GM10248 (cell line): Measurements from ENCODE around the gene SHBG.
"Not testable (repeated sequence)": the region's sequence is repeated elsewhere in the genome, so short reads cannot be mapped to it uniquely, and the experiment has no call there.

ENCODE experiments used
- CTCF ChIA-PET: fragments of 300-600 bp; sonication (Branson Sonifier 250); formaldehyde crosslinking; extraction: SDS; loops from one replicate; lab custom pipeline; 2021; ENCODE audit warnings: antibody characterized with exemption; lab: Yijun Ruan, JAX
- POLR2A ChIA-PET: fragments of 350-650 bp; sonication (Branson Sonifier 250); formaldehyde crosslinking; extraction: SDS; loops from one replicate; lab custom pipeline; 2020; ENCODE audit warnings: antibody characterized with exemption; lab: Yijun Ruan, JAX
- DNase-seq: peaks from one replicate; pipeline ENCODE4 v3.0.0; 2012; ENCODE audit errors: extremely low spot score
- TF ChIP-seq, protein P1 (sequence below): IDR thresholded peaks from 2 replicates; pipeline ENCODE4 v1.5.1; 2012; ENCODE audit warnings: mild to moderate bottlenecking, low read depth; ENCODE audit errors: extremely low read depth, missing control alignments, control extremely low read depth

SHBG gene

DNA sequence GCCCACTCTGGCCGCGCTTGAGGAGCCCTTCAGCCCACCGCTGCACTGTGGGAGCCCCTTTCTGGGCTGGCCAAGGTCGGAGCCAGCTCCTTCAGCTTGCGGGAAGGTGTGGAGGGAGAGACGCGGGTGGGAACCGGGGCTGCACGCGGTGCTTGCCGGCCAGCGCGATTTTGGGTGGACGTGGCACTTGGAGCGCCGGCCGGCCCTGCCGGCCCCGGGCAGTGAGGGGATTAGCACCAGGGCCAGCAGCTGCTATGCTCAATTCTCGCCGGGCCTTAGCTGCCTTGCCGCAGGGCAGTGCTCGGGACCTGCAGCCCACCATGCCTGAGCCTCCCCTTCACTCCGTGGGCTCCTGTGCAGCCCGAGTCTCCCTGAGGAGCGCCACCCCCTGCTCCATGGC is 10.8 kb downstream of the SHBG start:
- ChIA-PET CTCF (interaction anchor here (1.4 to 4.5 kb wide), 4 partner anchors 8 to 46 kb away, joined by 4 to 37 read pairs (median 6); partner anchors contain the start of genes SHBG and TP53), POLR2A (interaction anchor here (0.8 kb wide), 1 partner anchor 11 kb away, joined by 3 read pairs; no protein-coding TSS in a partner anchor)
- TF ChIP-seq, protein P1, sequence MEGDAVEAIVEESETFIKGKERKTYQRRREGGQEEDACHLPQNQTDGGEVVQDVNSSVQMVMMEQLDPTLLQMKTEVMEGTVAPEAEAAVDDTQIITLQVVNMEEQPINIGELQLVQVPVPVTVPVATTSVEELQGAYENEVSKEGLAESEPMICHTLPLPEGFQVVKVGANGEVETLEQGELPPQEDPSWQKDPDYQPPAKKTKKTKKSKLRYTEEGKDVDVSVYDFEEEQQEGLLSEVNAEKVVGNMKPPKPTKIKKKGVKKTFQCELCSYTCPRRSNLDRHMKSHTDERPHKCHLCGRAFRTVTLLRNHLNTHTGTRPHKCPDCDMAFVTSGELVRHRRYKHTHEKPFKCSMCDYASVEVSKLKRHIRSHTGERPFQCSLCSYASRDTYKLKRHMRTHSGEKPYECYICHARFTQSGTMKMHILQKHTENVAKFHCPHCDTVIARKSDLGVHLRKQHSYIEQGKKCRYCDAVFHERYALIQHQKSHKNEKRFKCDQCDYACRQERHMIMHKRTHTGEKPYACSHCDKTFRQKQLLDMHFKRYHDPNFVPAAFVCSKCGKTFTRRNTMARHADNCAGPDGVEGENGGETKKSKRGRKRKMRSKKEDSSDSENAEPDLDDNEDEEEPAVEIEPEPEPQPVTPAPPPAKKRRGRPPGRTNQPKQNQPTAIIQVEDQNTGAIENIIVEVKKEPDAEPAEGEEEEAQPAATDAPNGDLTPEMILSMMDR = no peak
- DNase-seq = no peak

DNA sequence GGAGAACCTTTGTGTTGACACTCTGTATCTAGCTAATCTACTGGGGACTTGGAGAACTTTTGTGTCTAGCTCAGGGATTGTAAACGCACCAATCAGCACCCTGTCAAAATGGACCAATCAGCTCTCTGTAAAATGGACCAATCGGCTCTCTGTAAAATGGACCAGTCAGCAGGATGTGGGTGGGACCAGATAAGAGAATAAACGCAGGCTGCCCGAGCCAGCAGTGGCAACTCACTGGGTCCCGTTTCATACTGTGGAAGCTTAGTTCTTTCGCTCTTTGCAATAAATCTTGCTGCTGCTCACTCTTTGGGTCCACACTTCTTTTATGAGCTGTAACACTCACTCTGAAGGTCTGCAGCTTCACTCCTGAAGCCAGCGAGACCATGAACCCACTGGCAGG is 11.7 kb downstream of the SHBG start:
- not testable (repeated sequence) for DNase-seq
- POLR2A ChIA-PET = interaction anchor here (0.8 to 1.4 kb wide), 2 partner anchors 9 to 10 kb away, joined by 3 read pairs; partner anchors contain the start of gene ATP1B2
- CTCF ChIA-PET = interaction anchor here (0.9 to 4.5 kb wide), 5 partner anchors 9 to 46 kb away, joined by 3 to 37 read pairs (median 5); partner anchors contain the start of genes ATP1B2, SHBG and TP53

GRCh38 chr17:7644775-7645174 is 14.8 kb downstream of the SHBG start:
- POLR2A ChIA-PET = no interaction called here
- CTCF ChIA-PET = interaction anchor here (4.5 kb wide), 1 partner anchor 12 kb away, joined by 37 read pairs; the partner anchor contains the start of gene SHBG
- DNase-seq = no peak
- TF ChIP-seq, protein P1 = no peak

DNA sequence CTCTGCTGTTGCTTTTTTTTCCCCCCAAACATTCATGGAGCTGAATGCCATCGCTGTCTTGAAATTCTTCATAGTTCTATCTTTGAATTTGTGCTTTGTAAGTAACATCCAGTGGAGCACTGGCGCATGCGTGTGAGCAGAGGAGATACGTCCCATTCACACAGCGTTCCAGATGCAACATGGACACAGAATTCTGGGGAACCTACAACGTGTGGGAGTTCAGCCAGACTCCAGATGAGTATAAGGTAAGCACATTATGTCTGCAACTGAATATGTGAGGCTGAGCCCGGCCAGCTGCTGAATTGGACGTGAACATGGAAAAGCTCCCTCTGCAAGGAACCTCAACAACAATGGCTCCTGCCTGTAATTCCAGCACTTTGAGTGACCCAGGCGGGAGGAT is 16.5 kb downstream of the SHBG start:
- DNase-seq = no peak
- TF ChIP-seq, protein P1 = no peak
- CTCF ChIA-PET = interaction anchor here (1.2 to 1.3 kb wide), 2 partner anchors 14 to 41 kb away, joined by 3 to 4 read pairs; partner anchors contain the start of genes TP53 and WRAP53
- POLR2A ChIA-PET = no interaction called here

- ChIA-PET POLR2A (no interaction called here), CTCF (interaction anchor here (1.3 kb wide), 1 partner anchor 41 kb away, joined by 4 read pairs; the partner anchor contains the start of genes TP53 and WRAP53)
- TF ChIP-seq, protein P1 = no peak
- DNase-seq = no peak
These were observed 17.1 kb downstream of the SHBG start for GRCh38 chr17:7647018-7647417.

GRCh38 chr17:7650509-7651096 is 20.7 kb downstream of the SHBG start, which contains the start of gene ATP1B2:
ATP1B2 (plus strand) TSS chr17:7650926; CDS start chr17:7651519, 593 bp downstream.
- TF ChIP-seq, protein P1 = no peak
- ChIA-PET POLR2A (interaction anchor here (0.6 to 1.4 kb wide), 17 partner anchors 8 to 647 kb away, joined by 3 to 18 read pairs (median 4); partner anchors contain the start of genes SAT2 and TP53), CTCF (interaction anchor here (0.8 to 3.0 kb wide), 5 partner anchors 9 to 90 kb away, joined by 3 to 25 read pairs (median 4); partner anchors contain the start of genes SENP3, TP53 and WRAP53)
- DNase-seq = peak; percentile 83

DNA sequence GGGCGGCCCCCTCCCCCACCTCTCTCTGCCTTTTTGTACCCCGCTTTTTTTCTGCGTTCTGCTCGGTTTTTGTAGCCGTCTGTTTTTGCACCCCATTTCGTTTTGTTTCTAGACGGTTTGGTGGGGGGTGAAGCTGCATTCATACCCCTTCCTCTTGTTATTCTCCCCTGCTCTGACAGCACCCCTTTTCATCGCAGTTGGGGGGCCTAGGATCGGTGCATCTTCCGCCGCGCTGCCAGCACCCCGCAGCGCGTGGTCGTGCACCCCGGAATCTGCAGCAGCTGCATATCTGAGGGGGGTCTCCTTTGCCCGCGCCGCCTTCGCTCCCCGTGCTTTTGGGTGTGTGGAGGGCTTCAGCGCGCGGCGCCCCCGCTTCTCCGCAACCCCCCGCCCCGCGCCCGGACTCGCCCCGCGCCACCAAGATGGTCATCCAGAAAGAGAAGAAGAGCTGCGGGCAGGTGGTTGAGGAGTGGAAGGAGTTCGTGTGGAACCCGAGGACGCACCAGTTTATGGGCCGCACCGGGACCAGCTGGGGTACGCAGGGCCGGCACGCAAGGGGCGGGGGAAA is 21.2 kb downstream of the SHBG start:
- no peak for DNase-seq

More for the DNA sequence above, 21.2 kb downstream of the SHBG start:
- TF ChIP-seq, protein P1 = no peak
- POLR2A ChIA-PET = interaction anchor here (0.6 to 1.4 kb wide), 10 partner anchors 8 to 36 kb away, joined by 3 to 18 read pairs (median 4); partner anchors contain the start of genes SAT2 and TP53
- CTCF ChIA-PET = interaction anchor here (0.8 to 3.0 kb wide), 5 partner anchors 9 to 90 kb away, joined by 3 to 25 read pairs (median 4); partner anchors contain the start of genes SENP3, TP53 and WRAP53
